HG02571 (cell line): ENCODE results near the gene BACE1.

Source experiments
- ATAC-seq: cut with Tn5 transposase; IDR thresholded peaks from one replicate; pipeline ENCODE4 v1.9.1; 2021; ENCODE audit warnings: mild to moderate bottlenecking, moderate library complexity; ENCODE audit not compliant: unreplicated experiment

BACE1 gene

GRCh38 chr11:117313091-117313490 lies 3.0 kb downstream of the BACE1 start:
- ATAC-seq = no peak

GRCh38 chr11:117309310-117309709 lies 6.7 kb downstream of the BACE1 start:
- ATAC-seq = no peak

GRCh38 chr11:117305145-117305544 lies 10.9 kb downstream of the BACE1 start:
- ATAC-seq = no peak

GRCh38 chr11:117303646-117304315 lies 12.3 kb downstream of the BACE1 start:
- no peak for ATAC-seq

- no peak for ATAC-seq
Observed at GRCh38 chr11:117303101-117303500, 13.0 kb downstream of the BACE1 start.

GRCh38 chr11:117302228-117302627 lies 13.8 kb downstream of the BACE1 start:
- no peak for ATAC-seq

GRCh38 chr11:117300773-117301172 lies 15.3 kb downstream of the BACE1 start:
- no peak for ATAC-seq

- ATAC-seq = no peak
Observed at GRCh38 chr11:117300283-117300663, 15.8 kb downstream of the BACE1 start.

GRCh38 chr11:117299351-117300282 lies 16.4 kb downstream of the BACE1 start:
- no peak for ATAC-seq

- ATAC-seq = no peak
Observed at GRCh38 chr11:117298195-117298594, 17.9 kb downstream of the BACE1 start.

GRCh38 chr11:117296881-117297280 lies 19.2 kb downstream of the BACE1 start:
- ATAC-seq = no peak

GRCh38 chr11:117295438-117296137 lies 20.5 kb downstream of the BACE1 start:
- no peak for ATAC-seq

- ATAC-seq = no peak
Observed at GRCh38 chr11:117292616-117293015, 23.4 kb downstream of the BACE1 start.

GRCh38 chr11:117290809-117291396 lies 25.2 kb downstream of the BACE1 start, which contains the start of gene BACE1-AS:
Gene BACE1-AS, plus strand, starts transcription at chr11:117291346.
- ATAC-seq = no peak

- no peak for ATAC-seq
Observed at GRCh38 chr11:117289795-117290194, 26.3 kb downstream of the BACE1 start.

- no peak for ATAC-seq
Observed at GRCh38 chr11:117287668-117288067, 28.4 kb downstream of the BACE1 start.

GRCh38 chr11:117286588-117286987 lies 29.5 kb downstream of the BACE1 start:
- no peak for ATAC-seq

GRCh38 chr11:117284053-117284452 lies 32.0 kb downstream of the BACE1 start:
- ATAC-seq = no peak

GRCh38 chr11:117282956-117283355 lies 33.1 kb downstream of the BACE1 start:
- ATAC-seq = no peak

- ATAC-seq = no peak
Observed at GRCh38 chr11:117281869-117282268, 34.2 kb downstream of the BACE1 start.

GRCh38 chr11:117281159-117281558 lies 34.9 kb downstream of the BACE1 start:
- no peak for ATAC-seq
